GM23338 (cell line): ENCODE results near the gene KIF4B. TPM values are rescaled to one million over a fixed set of nuclear protein-coding genes. Genes with fewer than 3 reads are reported as not detected.
A peak's percentile ranks its signal among the peaks of the same experiment; 100 is the strongest.

Experiments
- ATAC-seq: fragments of 200-7000 bp; cut with Tn5 transposase; 3 replicates; pipeline ENCODE4 v1.9.1; 2020
- DNase-seq: peaks from one replicate; pipeline ENCODE4 v3.0.0-alpha.2; 2015; ENCODE audit warnings: low spot score
- H2AFZ ChIP-seq: fragments of 200-600 bp; sonication (generic); 2 replicates; pipeline ENCODE4 v1.8.0; 2016; ENCODE audit warnings: antibody characterized with exemption, mild to moderate bottlenecking, moderate library complexity
- H3F3A ChIP-seq: fragments of 200-600 bp; sonication (generic); replicated peaks from 2 replicates; pipeline ENCODE4 v1.8.0; 2017; ENCODE audit warnings: antibody characterized with exemption, mixed run types, low read depth
- H3K27ac ChIP-seq: fragments of 200-600 bp; sonication (generic); 2 replicates; pipeline ENCODE4 v1.6.1; 2016; ENCODE audit warnings: low read depth
- H3K27me3 ChIP-seq: fragments of 200-600 bp; sonication (generic); 2 replicates; pipeline ENCODE4 v1.8.0; 2016; ENCODE audit warnings: mild to moderate bottlenecking, mixed run types, moderate library complexity; ENCODE audit not compliant: insufficient read depth
- H3K36me3 ChIP-seq: fragments of 200-600 bp; sonication (generic); 2 replicates; pipeline ENCODE4 v1.8.0; 2016; ENCODE audit warnings: mild to moderate bottlenecking; ENCODE audit not compliant: insufficient read depth
- H3K4me1 ChIP-seq: fragments of 200-600 bp; sonication (generic); 2 replicates; pipeline ENCODE4 v1.8.0; 2016; ENCODE audit warnings: mild to moderate bottlenecking, moderate library complexity; ENCODE audit not compliant: insufficient read depth
- H3K4me2 ChIP-seq: fragments of 200-600 bp; sonication (generic); 2 replicates; pipeline ENCODE4 v1.7.1; 2017; ENCODE audit warnings: mixed run types
- H3K4me3 ChIP-seq: fragments of 200-600 bp; sonication (generic); 2 replicates; pipeline ENCODE4 v1.6.1; 2016; ENCODE audit warnings: mixed run types
- H3K79me2 ChIP-seq: fragments of 200-600 bp; sonication (generic); replicated peaks from 2 replicates; pipeline ENCODE4 v1.8.0; 2017; ENCODE audit warnings: mild to moderate bottlenecking; ENCODE audit not compliant: insufficient read depth
- H3K9me2 ChIP-seq: fragments of 200-600 bp; sonication (generic); 2 replicates; pipeline ENCODE4 v1.8.0; 2017; ENCODE audit not compliant: insufficient read depth
- H4K20me1 ChIP-seq: fragments of 200-600 bp; sonication (generic); replicated peaks from 2 replicates; pipeline ENCODE4 v1.8.0; 2017; ENCODE audit warnings: mild to moderate bottlenecking; ENCODE audit not compliant: insufficient read depth
- H3K27ac Mint-ChIP-seq: 2 replicates; pipeline ENCODE4 v1.8.0; 2020; ENCODE audit warnings: inconsistent platforms, mild to moderate bottlenecking, moderate library complexity, mixed read lengths
- H3K27me3 Mint-ChIP-seq: 3 replicates; pipeline ENCODE4 v1.8.0; 2022; ENCODE audit warnings: low read depth, mild to moderate bottlenecking, moderate library complexity, mixed read lengths, inconsistent platforms; ENCODE audit not compliant: insufficient read depth, poor library complexity
- H3K36me3 Mint-ChIP-seq: 3 replicates; pipeline ENCODE4 v1.8.0; 2021; ENCODE audit warnings: low read depth, mild to moderate bottlenecking, inconsistent platforms, moderate library complexity, mixed read lengths
- H3K4me1 Mint-ChIP-seq: 3 replicates; pipeline ENCODE4 v1.8.0; 2020; ENCODE audit warnings: mild to moderate bottlenecking, inconsistent platforms, mixed read lengths
- H3K4me3 Mint-ChIP-seq: 3 replicates; pipeline ENCODE4 v1.8.0; 2021; ENCODE audit warnings: moderate library complexity, mild to moderate bottlenecking, inconsistent platforms, mixed read lengths
- H3K9me3 Mint-ChIP-seq: 3 replicates; pipeline ENCODE4 v1.8.0; 2020; ENCODE audit warnings: moderate library complexity, mild to moderate bottlenecking, inconsistent platforms, mixed read lengths
- CREB1 ChIP-seq: fragments of 250-450 bp; sonication (Bioruptor Pico); IDR thresholded peaks from 2 replicates; pipeline ENCODE4 v1.5.0; 2020; ENCODE audit warnings: low read depth, mild to moderate bottlenecking, moderate library complexity
- CTCF ChIP-seq, 2 experiments: fragments of 200-600 bp in 1 of 2; sonication (generic) in 1 of 2; conservative IDR thresholded peaks; 2 replicates each; pipeline versions ENCODE4 v1.5.1 to v1.6.1; 2016 to 2017; ENCODE audit warnings: antibody characterized with exemption in 2 of 2, low read depth in 2 of 2, mild to moderate bottlenecking in 2 of 2, moderate library complexity in 1 of 2
- ETS1 ChIP-seq: IDR thresholded peaks from 2 replicates; pipeline ENCODE4 v1.6.1; 2016; ENCODE audit warnings: antibody characterized with exemption
- EZH2 ChIP-seq: fragments of 200-600 bp; sonication (generic); IDR thresholded peaks from one replicate; pipeline ENCODE4 v1.8.0; 2017; ENCODE audit warnings: antibody characterized with exemption, mild to moderate bottlenecking, low read depth; ENCODE audit not compliant: unreplicated experiment
- EZH2phosphoT487 ChIP-seq: fragments of 200-600 bp; sonication (generic); IDR thresholded peaks from one replicate; pipeline ENCODE4 v1.8.1; 2018; ENCODE audit warnings: antibody characterized with exemption; ENCODE audit not compliant: unreplicated experiment
- JUNB ChIP-seq: IDR thresholded peaks from one replicate; pipeline ENCODE4 v1.6.1; 2016; ENCODE audit warnings: antibody characterized with exemption; ENCODE audit not compliant: unreplicated experiment
- NANOG ChIP-seq: IDR thresholded peaks from 2 replicates; pipeline ENCODE4 v1.6.1; 2016; ENCODE audit warnings: antibody characterized with exemption, borderline replicate concordance
- REST ChIP-seq: IDR thresholded peaks from one replicate; pipeline ENCODE4 v1.6.1; 2018; ENCODE audit warnings: antibody characterized with exemption; ENCODE audit not compliant: unreplicated experiment
- ZNF114 ChIP-seq: fragments of 250-450 bp; sonication (Bioruptor Pico); IDR thresholded peaks from 2 replicates; pipeline ENCODE4 v1.5.0; 2020; ENCODE audit warnings: mild to moderate bottlenecking, moderate library complexity
- ZNF331 ChIP-seq: fragments of 250-450 bp; sonication (Bioruptor Pico); IDR thresholded peaks from 2 replicates; pipeline ENCODE4 v1.5.0; 2020; ENCODE audit warnings: low read depth, mild to moderate bottlenecking, moderate library complexity
- ZNF462 ChIP-seq: fragments of 250-450 bp; sonication (Bioruptor Pico); IDR thresholded peaks from 2 replicates; pipeline ENCODE4 v1.5.0; 2020; ENCODE audit warnings: mild to moderate bottlenecking, moderate library complexity
- polyA plus RNA-seq: library from polyadenylated mRNA; unstranded; fragments of >200 nt; fragmentation: Nextera tagmentation; extraction: Ambion mirVana; gene quantifications from 2 replicates; pipeline ENCODE4 v1.2.1, GENCODE V29; 2016
- total RNA-seq: library from RNA; depleted of rRNA; stranded (reverse); fragments of >200 nt; shearing (Covaris generic); gene quantifications from 2 replicates; pipeline ENCODE4 v1.2.3, GENCODE V29; 2014

Gene KIF4B
- total and polyA plus RNA-seq, 2 experiments from 2014 or later, result not detected

GRCh38 chr5:155050384-155051019 is 36.9 kb downstream of the KIF4B start:
- H3K36me3 ChIP-seq, result no peaks in the 10 kb centered on the region
- H3K4me3 ChIP-seq, result no peak overlapping the region
- H2AFZ ChIP-seq, result no peak overlapping the region
- H3K27me3 Mint-ChIP-seq, result no peaks in the 10 kb centered on the region
- H4K20me1 ChIP-seq, result no peaks in the 10 kb centered on the region
- H3K9me2 ChIP-seq, result peaks cover 16% of the 10 kb centered on the region; the same call in 1 of the 2 replicates
- no peak overlapping the region for H3K4me3 Mint-ChIP-seq
- H3F3A ChIP-seq, result no peaks in the 10 kb centered on the region
- peaks cover 63% of the 10 kb centered on the region for H3K4me1 Mint-ChIP-seq
- H3K4me1 ChIP-seq, result peaks cover 60% of the 10 kb centered on the region
- H3K79me2 ChIP-seq, result no peaks in the 10 kb centered on the region
- ATAC-seq (peak; percentile 32), DNase-seq (peak; percentile 17)
- no peaks in the 10 kb centered on the region for H3K36me3 Mint-ChIP-seq
- peak overlapping the region; percentile 58 for H3K4me2 ChIP-seq
- no peak overlapping the region; the same call in 1 of the 2 replicates for H3K27ac ChIP-seq
- H3K27ac Mint-ChIP-seq, result no peak overlapping the region; the same call in 1 of the 2 replicates
- no peaks in the 10 kb centered on the region for H3K27me3 ChIP-seq
- 0 out of 3 replicates have a peak, but pooled peaks cover 1% of the 10 kb centered on the region for H3K9me3 Mint-ChIP-seq
- TF ChIP-seq ZNF331 (CRISPR knock-in tag) (no peak), REST (no peak), EZH2phosphoT487 (no peak), NANOG (no peak), EZH2 (no peak), ZNF114 (no peak), CTCF (conservative IDR thresholded peaks at IDR 0.05; ENCODE audit: low read depth in 2 of 2) (no peak), JUNB (no peak), ZNF462 (CRISPR knock-in tag) (no peak), ETS1 (no peak), CREB1 (CRISPR knock-in tag) (no peak)
